NCI-H128 (cell line): ENCODE results near the gene EIF3A.
"Not testable (repeated sequence)": the region's sequence is repeated elsewhere in the genome, so short reads cannot be mapped to it uniquely, and the experiment has no call there.

Experiments used
- DNase-seq: peaks from one replicate; lab custom pipeline; 2025; ENCODE audit not compliant: unreplicated experiment; lab: John Stamatoyannopoulos, UW

Gene EIF3A

DNA sequence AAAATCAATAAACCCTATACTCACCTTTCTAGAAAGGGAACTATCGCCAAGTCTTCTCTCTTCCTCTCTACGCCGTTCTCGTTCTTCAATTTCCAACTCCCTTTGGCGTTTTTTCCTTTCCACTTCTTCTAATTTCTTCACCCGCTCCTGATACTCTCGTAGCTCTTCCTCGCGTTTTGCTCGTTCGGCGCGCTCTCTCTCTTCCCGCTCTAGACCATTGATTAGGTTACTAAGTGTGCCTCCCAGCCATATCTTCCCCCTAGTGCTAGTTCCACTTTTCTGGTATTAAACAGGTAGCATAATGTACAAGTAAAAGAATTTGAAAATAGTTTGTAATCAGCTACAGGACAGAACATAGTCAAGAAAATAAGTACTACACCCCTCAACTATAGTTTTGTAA, 30.8 kb downstream of the EIF3A start:
- no peak for DNase-seq

DNA sequence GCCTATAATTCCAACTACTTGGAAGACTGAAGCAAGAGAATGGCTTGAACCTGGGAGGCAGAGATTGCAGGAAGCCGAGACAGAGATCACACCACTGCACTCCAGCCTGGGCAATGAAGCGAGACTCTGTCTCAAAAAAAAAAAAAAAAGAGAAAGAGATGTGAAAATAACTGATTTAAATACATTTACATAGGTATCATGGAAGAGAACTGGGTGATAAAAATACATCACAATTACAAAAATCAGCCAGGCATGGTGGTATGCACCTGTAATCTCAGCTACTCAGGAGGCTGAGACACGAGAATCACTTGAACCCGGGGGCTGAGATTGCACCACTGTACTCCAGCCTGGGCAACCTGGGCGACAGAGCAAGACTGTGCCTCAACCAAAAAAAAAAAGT, 31.3 kb downstream of the EIF3A start:
- DNase-seq: no peak

DNA sequence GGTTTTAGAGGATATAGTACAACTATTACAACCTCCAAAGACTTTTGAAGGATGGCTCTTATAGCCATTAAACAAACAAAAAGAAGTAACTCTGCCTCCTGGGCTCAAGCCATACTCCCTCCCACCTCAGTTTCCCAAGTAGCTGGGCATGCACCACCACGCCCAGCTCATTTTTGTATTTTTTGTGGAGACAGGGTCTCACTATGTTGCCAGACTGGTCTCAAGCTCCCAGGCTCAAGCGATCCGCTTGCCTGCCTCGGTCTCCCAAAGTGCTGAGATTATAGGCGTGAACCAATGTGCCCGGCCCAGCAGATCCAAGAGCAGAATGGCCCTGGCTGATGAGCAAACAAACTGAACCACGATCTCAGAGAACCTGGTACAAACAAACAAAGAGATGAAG, 35.1 kb downstream of the EIF3A start:
- DNase-seq: no peak

DNA sequence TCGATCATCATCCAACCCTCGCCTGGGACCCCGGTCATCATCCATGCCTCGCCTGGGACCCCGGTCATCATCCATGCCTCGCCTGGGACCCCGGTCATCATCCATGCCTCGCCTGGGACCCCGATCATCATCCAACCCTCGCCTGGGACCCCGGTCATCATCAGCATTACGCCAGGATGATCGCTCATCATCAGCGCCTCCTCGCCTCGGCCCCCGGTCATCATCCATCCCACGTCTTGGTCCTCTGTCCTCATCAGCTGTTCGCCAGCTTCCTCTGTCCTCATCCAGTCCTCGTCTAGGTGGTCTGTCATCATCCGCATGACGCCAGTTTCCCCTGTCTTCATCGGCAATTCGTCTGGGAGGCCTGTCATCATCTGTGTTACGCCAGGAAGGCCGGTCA, 38.4 kb downstream of the EIF3A start:
- DNase-seq: no peak

DNA sequence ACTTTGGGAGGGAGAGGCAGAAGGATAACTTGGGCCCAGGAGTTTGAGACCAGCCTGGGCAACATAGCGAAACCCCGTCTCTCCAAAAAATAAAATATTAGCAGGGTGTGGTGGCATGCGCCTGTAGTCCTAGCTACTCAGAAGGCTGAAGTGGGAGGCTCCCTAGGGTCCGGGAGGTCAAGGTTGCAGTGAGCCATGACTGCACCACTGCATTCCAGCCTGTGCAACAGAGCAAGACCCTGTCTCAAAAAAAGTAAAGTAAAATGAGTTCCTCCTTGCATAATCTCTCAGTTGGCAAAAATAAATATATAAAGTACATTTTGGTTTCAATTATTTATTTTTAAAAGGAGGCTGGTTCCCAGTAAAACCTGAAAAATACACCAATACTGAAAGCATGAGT, 39.3 kb downstream of the EIF3A start:
- DNase-seq: no peak

DNA sequence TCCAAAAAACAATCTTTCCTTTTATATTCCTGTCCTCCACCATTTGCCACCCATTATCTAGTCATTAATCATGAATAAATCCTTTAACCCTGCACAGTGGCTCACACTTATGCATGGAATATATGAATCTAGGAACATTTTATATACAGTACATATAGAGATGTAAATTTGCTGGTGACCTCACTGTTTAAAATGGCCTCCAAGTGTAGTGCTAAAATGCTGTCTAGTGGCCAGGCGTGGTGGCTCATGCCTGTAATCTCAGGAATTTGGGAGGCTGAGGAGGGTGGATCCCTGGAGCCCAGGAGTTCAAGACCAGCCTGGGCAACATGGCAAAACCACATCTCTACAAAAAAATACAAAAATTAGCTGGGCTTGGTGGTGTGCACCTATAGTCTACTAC, 41.5 kb downstream of the EIF3A start:
- DNase-seq: no peak

DNA sequence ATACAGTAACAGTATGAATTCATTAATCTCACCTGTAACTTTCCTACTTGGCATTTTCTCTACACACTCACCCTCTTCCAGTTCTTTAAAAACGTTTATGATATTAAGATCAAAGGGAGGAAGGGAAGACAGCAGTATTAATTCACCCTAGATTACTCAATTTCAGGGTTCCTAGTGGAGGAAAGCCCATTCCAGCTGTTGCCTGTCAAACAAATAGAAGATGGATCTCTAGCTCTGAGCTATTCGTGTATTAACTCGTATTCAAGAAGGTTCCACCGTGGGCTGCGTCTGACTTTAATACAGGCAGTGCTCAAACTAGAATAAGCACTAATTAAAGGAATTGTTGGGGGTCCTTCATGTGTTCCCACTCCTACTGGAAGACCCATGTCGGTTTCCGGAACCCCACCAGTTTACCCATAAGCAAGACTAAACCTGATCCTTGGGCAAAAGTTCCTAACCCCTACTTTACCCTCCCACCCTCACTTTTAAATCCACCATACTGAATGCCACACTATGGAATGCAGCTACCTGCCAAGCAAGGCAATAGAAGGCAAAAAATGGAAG, 49.0 kb downstream of the EIF3A start:
- DNase-seq: no peak

DNA sequence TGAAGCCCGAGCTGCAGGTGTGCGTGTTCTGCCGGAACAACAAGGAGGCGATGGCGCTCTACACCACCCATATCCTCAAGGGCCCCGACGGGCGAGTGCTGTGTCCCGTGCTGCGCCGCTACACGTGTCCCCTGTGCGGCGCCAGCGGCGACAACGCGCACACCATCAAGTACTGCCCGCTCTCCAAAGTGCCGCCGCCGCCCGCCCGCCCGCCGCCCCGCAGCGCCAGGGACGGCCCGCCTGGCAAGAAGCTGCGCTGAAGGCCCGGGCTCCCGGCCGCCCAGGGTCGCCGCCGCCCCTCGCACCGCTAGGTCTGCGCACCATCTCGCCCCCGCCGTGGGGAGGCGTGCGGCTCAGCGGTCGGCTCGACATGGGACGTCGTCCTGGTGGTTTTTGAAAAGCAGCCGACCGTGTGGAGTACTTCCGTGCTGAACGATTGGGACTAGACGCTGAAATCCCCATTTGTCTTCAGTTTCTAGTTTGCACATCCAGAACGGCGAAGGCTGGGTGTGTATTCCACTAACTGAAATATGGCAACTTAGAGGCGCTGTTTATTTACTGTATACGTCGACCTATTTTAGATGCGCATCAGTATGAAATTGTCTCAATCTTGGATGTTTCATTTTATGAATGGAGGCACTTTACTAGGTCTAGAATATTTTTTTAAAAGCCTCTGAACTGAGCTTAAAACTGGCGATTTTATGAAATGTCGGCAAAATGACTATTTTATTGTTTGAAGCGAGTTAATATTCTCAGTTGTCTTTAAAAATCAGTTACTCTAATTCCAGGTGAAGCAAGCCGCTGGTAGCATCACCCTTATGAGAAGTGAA, 50.0 kb downstream of the EIF3A start:
- no peak for DNase-seq

DNA sequence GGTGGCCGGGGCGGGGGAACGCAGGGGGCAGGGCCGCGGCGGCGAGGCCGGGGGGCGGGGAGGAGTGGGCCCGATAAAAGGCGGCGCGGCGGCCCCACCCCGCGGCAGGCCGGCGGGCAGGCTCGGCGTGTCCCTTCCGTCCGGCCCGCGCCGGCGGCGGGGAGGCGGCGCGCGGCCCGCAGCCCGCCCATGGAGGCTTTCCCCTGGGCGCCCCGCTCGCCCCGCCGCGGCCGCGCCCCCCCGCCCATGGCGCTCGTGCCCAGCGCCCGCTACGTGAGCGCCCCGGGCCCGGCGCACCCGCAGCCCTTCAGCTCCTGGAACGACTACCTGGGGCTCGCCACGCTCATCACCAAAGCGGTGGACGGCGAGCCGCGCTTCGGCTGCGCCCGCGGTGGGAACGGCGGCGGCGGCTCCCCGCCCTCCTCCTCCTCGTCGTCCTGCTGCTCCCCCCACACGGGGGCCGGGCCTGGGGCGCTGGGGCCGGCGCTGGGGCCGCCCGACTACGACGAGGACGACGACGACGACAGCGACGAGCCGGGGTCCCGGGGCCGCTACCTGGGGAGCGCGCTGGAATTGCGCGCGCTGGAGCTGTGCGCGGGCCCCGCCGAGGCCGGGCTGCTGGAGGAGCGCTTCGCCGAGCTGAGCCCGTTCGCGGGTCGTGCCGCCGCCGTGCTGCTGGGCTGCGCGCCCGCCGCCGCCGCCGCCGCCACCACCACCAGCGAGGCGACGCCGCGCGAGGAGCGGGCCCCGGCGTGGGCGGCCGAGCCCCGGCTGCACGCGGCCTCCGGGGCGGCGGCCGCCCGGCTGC, 50.8 kb downstream of the EIF3A start, which contains the start of gene NANOS1:
NANOS1 (plus strand) TSS at position 102 of the 808 bp plus-strand sequence; CDS start at position 190, 88 bp downstream.
- no peak for DNase-seq

DNA sequence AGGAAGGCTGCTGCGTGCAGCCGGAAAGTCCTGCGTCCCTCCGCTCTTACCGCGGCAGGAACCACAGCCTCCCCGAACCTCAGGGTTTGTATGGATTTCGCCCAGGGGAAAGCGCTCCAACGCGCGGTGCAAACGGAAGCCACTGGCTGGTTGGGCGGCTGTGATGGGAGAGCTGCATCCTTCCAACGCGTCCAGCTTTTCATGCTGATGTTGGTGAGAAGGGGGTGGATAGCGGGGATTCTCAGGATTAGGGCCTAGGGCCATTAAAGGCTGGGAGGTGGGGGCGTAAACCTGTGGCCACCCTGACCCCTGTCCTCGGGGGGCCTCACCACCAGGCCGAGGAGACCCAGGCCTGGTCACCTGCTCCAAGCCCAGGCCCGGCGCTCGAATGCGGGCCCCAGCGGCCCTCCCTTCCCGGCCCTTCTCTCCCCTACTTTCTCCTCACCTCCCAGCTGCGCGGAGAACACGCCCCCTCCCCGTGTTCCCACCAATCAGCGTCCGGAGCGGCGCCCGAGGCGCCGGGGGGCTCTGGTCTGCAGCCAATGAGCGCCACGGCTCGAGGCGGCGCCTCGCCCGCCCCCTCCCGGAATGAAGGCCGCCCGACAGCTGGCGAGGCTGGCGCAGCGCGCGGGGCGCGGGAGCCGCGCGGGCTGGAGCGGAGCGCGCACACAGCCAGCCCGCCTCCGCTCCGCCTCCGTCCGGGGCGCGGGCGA, 51.6 kb downstream of the EIF3A start:
- DNase-seq: peak; percentile 43

DNA sequence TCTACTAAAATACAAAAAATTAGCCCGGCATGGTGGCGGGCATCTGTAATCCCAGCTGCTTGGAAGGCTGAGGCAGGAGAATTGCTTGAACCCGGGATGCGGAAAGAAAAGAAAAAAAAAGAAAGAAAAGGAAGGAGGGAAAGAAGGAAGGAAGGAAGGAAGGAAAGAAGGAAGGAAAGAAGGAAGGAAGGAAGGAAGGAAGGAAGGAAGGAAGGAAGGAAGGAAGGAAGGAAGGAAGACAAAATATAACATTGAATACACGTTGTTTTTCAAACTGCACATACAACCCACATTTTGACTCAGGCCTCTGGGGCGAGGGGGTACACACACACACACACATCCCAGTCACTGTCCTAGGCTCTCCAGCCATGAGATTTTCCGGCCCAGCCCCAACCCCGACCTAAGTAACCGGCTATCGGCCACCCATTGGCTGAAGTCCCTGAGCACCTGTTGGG, 52.1 kb downstream of the EIF3A start:
- not testable (repeated sequence) for DNase-seq

DNA sequence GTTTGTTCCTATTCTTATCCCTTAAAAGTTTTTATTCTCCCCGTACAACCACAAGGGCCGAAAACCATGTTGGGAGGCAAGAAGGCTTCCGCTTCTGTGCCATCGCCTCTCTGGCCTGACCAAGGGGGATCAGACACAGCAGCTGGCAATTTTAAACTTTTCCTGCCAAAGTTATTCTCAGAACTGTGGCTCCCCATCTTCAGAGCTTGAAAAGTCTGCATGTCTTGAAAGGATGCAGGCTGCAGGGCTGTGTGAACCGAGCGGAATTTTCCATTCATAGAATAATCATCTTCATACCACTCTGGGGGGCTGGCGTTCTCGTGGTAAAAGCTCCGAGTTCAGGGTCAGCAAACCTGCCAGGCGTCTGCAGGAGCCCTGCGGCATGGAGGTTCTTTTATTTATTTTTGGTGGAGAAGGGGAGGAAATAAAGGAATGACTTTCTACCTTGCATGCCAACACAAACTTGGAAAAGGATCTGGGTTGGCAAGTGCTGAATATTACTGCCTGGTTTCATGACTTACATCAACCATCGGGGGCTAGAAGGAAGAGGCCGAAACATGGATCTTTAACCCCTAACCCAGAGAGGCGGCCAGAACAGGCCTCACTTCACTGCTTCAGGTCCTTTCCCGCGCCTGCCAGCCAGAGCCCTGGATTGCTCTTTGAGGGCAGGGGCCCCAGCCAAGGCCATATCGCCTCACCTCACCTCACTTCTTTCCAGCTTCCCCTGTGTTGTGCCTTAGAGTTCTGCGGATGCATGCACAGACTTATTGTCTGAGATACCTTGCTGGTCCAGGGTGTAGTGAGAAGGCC, 54.1 kb downstream of the EIF3A start:
- DNase-seq: no peak

DNA sequence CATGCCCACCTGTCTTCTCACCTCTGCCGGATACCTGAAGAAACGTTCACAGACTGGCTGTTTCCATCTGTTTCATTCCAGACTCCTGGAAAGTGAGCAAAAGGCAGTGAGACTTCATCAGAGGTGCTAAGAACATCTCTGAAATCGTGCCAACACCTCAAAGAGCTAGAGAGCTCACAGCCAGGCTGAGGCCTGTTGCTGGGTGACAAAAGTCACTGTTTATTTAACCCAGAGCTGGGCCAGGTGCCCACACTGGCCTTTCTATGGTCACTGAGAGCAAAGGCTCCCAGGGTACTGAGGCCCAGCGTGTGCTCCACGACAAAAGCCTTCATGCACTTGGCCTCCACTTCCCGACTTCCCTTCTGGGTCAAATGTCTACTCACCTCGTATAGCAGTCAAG, 54.8 kb downstream of the EIF3A start:
- no peak for DNase-seq

DNA sequence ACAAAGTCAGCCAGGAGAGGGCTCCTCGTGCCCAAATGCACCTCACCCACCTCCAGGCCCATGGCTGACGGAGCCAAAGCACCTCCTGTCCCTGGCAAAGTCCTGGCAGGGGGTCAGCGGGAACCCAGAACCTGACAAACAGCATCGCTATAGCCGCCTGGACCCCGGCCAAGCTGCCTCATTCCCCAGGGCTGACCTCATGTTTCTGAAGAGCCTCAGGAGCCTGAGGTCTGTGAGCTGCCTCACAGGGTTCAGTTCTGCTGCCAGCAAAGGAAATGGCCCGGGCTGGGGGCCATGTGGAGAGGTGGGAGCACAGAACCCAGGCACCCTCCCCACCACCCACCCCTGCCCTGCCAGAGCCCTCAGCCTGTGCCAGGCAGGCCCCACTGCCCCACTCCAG, 55.3 kb downstream of the EIF3A start:
- no peak for DNase-seq

DNA sequence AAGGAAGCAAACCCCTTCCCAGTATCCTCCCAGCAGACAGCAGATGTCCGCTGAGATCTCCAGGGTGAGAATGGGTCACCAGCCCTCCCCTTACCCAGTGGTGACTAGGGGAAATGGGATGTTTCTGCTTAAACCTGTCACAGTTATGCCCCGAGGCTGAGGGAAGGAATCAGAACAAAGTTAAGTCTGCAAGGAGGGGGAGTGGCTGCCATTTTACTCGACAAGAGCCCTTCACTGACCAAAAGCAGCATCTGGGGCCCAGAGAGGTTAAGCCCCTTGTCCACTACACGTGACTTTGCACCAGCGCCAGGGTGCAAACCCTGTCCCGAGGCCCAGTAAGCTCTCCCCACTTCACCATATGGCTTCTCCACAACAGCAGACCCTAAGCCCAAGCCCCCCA, 55.7 kb downstream of the EIF3A start:
- no peak for DNase-seq

DNA sequence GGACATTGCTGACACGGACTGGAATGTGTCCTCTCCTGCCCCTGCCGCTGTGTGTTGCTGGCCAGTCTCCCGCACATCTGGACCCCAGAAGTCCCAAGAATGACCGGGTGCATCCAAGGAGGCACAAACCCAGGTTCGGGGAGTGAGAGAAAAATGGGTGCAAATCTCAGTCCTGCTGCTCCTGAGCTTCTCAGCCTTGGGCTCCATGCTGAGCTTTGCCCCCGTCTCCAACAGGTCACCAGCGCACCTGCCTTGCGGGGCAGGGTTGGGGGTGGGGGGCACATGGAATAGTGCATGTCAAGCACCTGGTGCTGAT, 57.1 kb downstream of the EIF3A start:
- DNase-seq: no peak

DNA sequence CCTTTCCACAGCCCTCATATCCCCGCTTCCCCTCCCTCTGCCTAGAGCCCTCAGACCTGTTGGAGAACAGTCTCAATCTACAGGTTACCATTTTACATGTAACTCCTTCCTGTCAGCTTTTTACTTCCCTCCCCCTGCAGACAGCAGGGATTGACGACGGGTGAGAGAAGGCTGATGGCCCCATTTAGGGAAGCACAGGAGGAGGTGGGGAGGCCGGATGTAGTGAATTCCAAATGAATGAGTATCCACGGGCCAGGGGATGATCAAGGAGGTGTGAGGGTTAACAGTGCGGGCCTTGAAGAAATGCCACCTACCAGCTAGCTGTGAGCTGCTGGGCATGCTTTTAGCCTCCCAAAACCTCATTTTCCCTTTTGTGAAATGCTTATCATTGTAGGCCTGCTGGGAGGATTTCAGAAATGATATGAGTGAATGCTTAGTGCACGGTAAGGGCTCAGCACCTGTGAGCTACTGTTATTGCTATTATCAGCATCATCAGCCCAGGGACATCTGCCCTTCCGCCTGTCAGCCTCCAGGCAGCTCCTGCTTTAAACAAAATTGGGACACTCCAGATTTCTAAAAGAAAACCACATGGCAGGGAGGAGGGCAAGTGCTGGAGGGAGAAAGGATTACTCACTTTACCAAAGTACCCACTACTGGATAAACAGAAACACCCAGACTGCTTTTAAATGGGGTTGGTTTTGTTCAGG, 57.6 kb downstream of the EIF3A start:
- no peak for DNase-seq

DNA sequence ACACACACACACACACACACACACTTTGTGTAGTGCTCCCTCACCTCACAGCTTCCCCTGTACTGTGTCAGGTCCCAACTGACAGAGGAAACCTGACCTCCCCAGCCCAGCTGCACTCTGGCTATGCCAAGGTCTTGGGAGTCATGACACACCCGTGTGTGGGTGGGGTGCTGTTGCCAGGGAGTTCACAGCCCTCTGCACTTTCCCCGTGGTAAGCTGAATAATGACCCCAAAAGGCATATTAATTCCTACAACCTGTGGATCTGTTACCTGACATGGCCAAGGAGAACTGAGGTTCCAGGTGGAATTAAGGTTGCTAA, 60.0 kb downstream of the EIF3A start:
- no peak for DNase-seq

DNA sequence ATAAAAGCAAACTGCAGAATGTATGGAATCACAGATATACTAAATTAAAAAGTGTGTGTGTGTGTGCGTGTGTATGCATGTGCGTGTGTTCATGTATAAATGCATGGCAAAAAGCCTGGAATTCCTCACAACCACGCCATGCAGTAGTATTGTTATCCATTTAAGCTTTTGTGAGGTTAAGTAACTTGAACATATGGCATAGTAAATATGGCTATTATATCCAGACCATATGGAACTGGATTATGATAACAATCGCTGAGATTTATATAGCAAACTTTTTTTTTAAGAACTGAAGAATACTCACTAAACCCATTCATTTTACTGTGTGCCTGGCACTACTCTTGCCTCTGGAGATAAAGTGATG, 73.4 kb downstream of the EIF3A start:
- no peak for DNase-seq
